SK-N-SH treated with all-trans-retinoic acid at 6 μM for 48 hours (cell line): ENCODE measurements around the gene TYSND1.

Source experiments
- ATAC-seq: fragments of 200-7000 bp; cut with Tn5 transposase; 3 replicates; pipeline ENCODE4 v1.9.1; 2020; ENCODE audit warnings: mild to moderate bottlenecking, moderate library complexity
- ARNTL ChIP-seq: fragments of 450-650 bp; formaldehyde crosslinking; IDR thresholded peaks from 2 replicates; pipeline ENCODE4 v1.5.0; 2020; ENCODE audit warnings: low read depth, mild to moderate bottlenecking, moderate library complexity, borderline replicate concordance
- CSRNP3 ChIP-seq: fragments of 250-450 bp; sonication (Bioruptor Pico); IDR thresholded peaks from 2 replicates; pipeline ENCODE4 v1.5.1; 2021; ENCODE audit warnings: mild to moderate bottlenecking, moderate library complexity
- ESRRG ChIP-seq: fragments of 250-450 bp; sonication (Bioruptor Pico); IDR thresholded peaks from 2 replicates; pipeline ENCODE4 v1.6.1; 2021; ENCODE audit warnings: mild to moderate bottlenecking
- GLIS3 ChIP-seq: fragments of 250-450 bp; sonication (Bioruptor Pico); IDR thresholded peaks from 2 replicates; pipeline ENCODE4 v1.5.0; 2020; ENCODE audit warnings: mild to moderate bottlenecking, moderate library complexity
- ISL1 ChIP-seq: fragments of 250-450 bp; sonication (Bioruptor Pico); IDR thresholded peaks from 2 replicates; pipeline ENCODE4 v2.1.2; 2022; ENCODE audit warnings: mild to moderate bottlenecking, moderate library complexity
- OSR1 ChIP-seq: fragments of 250-450 bp; sonication (Bioruptor Pico); IDR thresholded peaks from 2 replicates; pipeline ENCODE4 v1.8.0; 2022; ENCODE audit warnings: moderate library complexity, mild to moderate bottlenecking, inconsistent platforms
- POU6F1 ChIP-seq: fragments of 250-450 bp; sonication (Bioruptor Pico); IDR thresholded peaks from 2 replicates; pipeline ENCODE4 v1.8.0; 2021; ENCODE audit warnings: low read depth, mild to moderate bottlenecking, moderate library complexity, borderline replicate concordance
- PPARA ChIP-seq: fragments of 250-450 bp; sonication (Bioruptor Pico); IDR thresholded peaks from 2 replicates; pipeline ENCODE4 v1.5.0; 2020; ENCODE audit warnings: mild to moderate bottlenecking, borderline replicate concordance
- RARB ChIP-seq: fragments of 250-450 bp; sonication (Bioruptor Pico); IDR thresholded peaks from 2 replicates; pipeline ENCODE4 v1.8.0; 2021; ENCODE audit warnings: mild to moderate bottlenecking, moderate library complexity
- SNAI2 ChIP-seq: fragments of 250-450 bp; sonication (Bioruptor Pico); IDR thresholded peaks from 2 replicates; pipeline ENCODE4 v1.5.0; 2020; ENCODE audit warnings: mild to moderate bottlenecking, moderate library complexity
- TOX ChIP-seq: fragments of 250-450 bp; sonication (Bioruptor Pico); IDR thresholded peaks from 2 replicates; pipeline ENCODE4 v1.8.0; 2021; ENCODE audit warnings: mild to moderate bottlenecking, moderate library complexity, borderline replicate concordance
- ZFP3 ChIP-seq: fragments of 250-450 bp; sonication (Bioruptor Pico); IDR thresholded peaks from 2 replicates; pipeline ENCODE4 v1.5.0; 2020; ENCODE audit warnings: mild to moderate bottlenecking, moderate library complexity
- ZFP30 ChIP-seq: fragments of 450-650 bp; formaldehyde crosslinking; IDR thresholded peaks from 2 replicates; pipeline ENCODE4 v1.5.0; 2022; ENCODE audit warnings: mild to moderate bottlenecking, moderate library complexity
- ZNF70 ChIP-seq: fragments of 450-650 bp; formaldehyde crosslinking; IDR thresholded peaks from 2 replicates; pipeline ENCODE4 v1.5.0; 2020; ENCODE audit warnings: mild to moderate bottlenecking, moderate library complexity
- ZNF8 ChIP-seq: fragments of 450-650 bp; formaldehyde crosslinking; IDR thresholded peaks from 2 replicates; pipeline ENCODE4 v1.5.0; 2020; ENCODE audit warnings: mild to moderate bottlenecking, moderate library complexity
- TF ChIP-seq, protein P1 (sequence below): fragments of 250-450 bp; sonication (Bioruptor Pico); IDR thresholded peaks from 2 replicates; pipeline ENCODE4 v1.8.0; 2020; ENCODE audit warnings: mild to moderate bottlenecking, moderate library complexity, borderline replicate concordance

The TYSND1 gene

GRCh38 chr10:70142555-70142954 is 3.9 kb downstream of the TYSND1 start:
- ATAC-seq = no peak
- TF ChIP-seq POU6F1 (CRISPR knock-in tag) (no peak), RARB (CRISPR knock-in tag) (no peak), ZFP3 (CRISPR knock-in tag) (no peak), PPARA (CRISPR knock-in tag) (no peak), ZFP30 (CRISPR knock-in tag) (no peak), TOX (CRISPR knock-in tag) (no peak), ISL1 (no peak), OSR1 (CRISPR knock-in tag) (no peak), SNAI2 (CRISPR knock-in tag) (no peak), ZNF70 (no peak), GLIS3 (CRISPR knock-in tag) (no peak), CSRNP3 (CRISPR knock-in tag) (no peak)
- TF ChIP-seq, protein P1, sequence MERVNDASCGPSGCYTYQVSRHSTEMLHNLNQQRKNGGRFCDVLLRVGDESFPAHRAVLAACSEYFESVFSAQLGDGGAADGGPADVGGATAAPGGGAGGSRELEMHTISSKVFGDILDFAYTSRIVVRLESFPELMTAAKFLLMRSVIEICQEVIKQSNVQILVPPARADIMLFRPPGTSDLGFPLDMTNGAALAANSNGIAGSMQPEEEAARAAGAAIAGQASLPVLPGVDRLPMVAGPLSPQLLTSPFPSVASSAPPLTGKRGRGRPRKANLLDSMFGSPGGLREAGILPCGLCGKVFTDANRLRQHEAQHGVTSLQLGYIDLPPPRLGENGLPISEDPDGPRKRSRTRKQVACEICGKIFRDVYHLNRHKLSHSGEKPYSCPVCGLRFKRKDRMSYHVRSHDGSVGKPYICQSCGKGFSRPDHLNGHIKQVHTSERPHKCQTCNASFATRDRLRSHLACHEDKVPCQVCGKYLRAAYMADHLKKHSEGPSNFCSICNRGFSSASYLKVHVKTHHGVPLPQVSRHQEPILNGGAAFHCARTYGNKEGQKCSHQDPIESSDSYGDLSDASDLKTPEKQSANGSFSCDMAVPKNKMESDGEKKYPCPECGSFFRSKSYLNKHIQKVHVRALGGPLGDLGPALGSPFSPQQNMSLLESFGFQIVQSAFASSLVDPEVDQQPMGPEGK (CRISPR knock-in tag) = no peak

- no peak for ATAC-seq
- TF ChIP-seq TOX (CRISPR knock-in tag) = no peak
- no peak for TF ChIP-seq ZFP30 (CRISPR knock-in tag)
These were observed 6.2 kb downstream of the TYSND1 start for GRCh38 chr10:70140297-70140696.

DNA sequence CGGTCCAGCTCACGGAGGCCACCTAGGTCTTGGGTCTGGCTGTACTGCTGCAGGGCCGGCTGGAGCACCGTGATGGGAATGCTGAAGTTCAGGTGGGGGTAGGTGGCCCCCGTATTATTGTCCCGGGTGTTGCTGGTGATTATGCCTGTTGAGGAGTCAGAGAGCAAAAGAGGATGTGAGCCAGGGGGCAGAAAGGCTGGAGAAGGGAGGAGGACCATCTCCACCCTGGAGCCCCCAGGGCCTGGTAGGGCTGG is 6.6 kb downstream of the TYSND1 start:
- TF ChIP-seq ARNTL (CRISPR knock-in tag) (no peak), ESRRG (no peak), TOX (CRISPR knock-in tag) (no peak), ZNF8 (CRISPR knock-in tag) (no peak), GLIS3 (CRISPR knock-in tag) (no peak), CSRNP3 (CRISPR knock-in tag) (no peak)
- TF ChIP-seq, protein P1 (CRISPR knock-in tag) = no peak
- TF ChIP-seq, all 23 proteins: peak for 0
- no peak for ATAC-seq

DNA sequence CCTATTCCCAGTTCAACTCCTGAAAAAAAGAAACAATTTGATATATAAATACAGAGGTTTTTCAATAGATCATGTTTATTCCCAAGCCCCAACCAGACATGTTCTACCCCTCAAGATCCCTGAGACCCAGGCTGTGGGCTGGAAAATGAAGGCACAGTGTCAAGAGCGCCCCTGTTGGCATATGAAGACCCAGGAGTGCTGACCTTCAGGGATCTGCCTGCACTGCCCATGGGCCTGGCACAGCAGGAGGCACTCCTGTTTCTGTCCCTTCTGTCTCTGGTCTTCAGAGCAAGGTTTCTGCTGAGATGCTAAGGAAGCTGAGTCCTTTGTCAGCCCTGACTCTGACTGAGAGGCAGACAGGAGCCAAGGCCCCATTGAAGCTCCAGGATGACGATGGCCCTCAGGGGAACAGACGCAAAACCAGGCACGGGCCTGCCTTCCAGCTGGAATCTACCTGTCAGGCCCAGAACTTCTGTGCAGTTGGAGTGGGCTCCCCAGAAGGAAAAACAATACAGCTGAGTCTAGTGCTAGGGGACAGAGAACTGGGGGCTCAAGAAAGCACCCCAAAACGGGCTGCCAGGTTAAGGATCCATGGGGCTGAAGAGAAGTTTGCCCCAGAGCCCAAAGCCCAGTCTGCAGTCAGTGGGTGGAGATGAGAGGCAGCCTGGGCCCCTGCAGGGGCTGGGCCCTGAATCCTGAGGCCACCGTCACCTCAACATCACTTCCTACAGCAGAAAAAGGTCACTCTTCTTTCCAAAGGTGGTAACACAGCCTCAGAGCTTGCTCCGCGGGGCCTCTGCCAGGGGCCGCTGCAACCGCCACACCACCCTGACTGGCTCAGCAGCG is 7.1 kb downstream of the TYSND1 start:
- no peak for ATAC-seq
- TF ChIP-seq CSRNP3 (CRISPR knock-in tag) (no peak), ZFP30 (CRISPR knock-in tag) (no peak)
